TTC549 (cell line): Measurements from ENCODE around the gene ETV6.

ENCODE experiments used
- FAIRE-seq: peaks from 2 replicates; lab custom pipeline; 2012; peaks lifted over from hg19 to GRCh38; lab: Jason Lieb, UNC

Gene ETV6

GRCh38 chr12:11939223-11939622 lies 289.7 kb downstream of the ETV6 start:
- FAIRE-seq = no peak

- FAIRE-seq = no peak
Observed at GRCh38 chr12:11941606-11942337, 292.3 kb downstream of the ETV6 start.

GRCh38 chr12:11943919-11944700 lies 294.6 kb downstream of the ETV6 start:
- FAIRE-seq = no peak
